ENCODE data around the gene TP53BP1. TPM values are rescaled to one million over a fixed set of nuclear protein-coding genes. Genes with fewer than 3 reads are reported as not detected.

The TP53BP1 gene
- total RNA-seq, 4 donors from 2014 or later: 46.4 to 98.0 (median 72.7) TPM

- H3K27ac ChIP-seq: no peak overlapping the region
- H3K36me3 ChIP-seq: peaks cover 32 to 47% of the 10 kb centered on the region in 2 donors
- TF ChIP-seq CTCF (IDR thresholded peaks at IDR 0.05) (no peak), POLR2A (IDR thresholded peaks at IDR 0.05) (no peak)
- intact Hi-C loops (cut with DNase I): no loop called here
- no peak for DNase-seq
- WGBS, 2 donors: 95 to 97% methylated on average over 4 of the region's 4 CpGs
- H3K9me3 ChIP-seq: no peaks in the 10 kb centered on the region
- no peaks in the 10 kb centered on the region for H3K27me3 ChIP-seq
- H3K4me3 ChIP-seq (replicated peaks in 1 of 3): no peak overlapping the region
- no peaks in the 10 kb centered on the region for H3K4me1 ChIP-seq
Measured at GRCh38 chr15:43382310-43382709, 110.6 kb downstream of the TP53BP1 start.

GRCh38 chr15:43378601-43379000 lies 114.4 kb downstream of the TP53BP1 start:
- Histone ChIP-seq H3K27me3 (no peaks in the 10 kb centered on the region), H3K4me1 (no peaks in the 10 kb centered on the region), H3K9me3 (no peaks in the 10 kb centered on the region), H3K36me3 (peaks cover 8 to 24% of the 10 kb centered on the region in 2 donors), H3K4me3 (replicated peaks in 1 of 3) (no peak overlapping the region), H3K27ac (no peak overlapping the region)
- no peak for DNase-seq
- intact Hi-C loops (cut with DNase I): no loop called here
- TF ChIP-seq POLR2A (IDR thresholded peaks at IDR 0.05) (no peak), CTCF (IDR thresholded peaks at IDR 0.05) (no peak)

GRCh38 chr15:43376017-43376705 lies 116.8 kb downstream of the TP53BP1 start:
- Histone ChIP-seq H3K27ac (no peak overlapping the region), H3K36me3 (peaks cover 0 to 2% of the 10 kb centered on the region in 2 donors), H3K27me3 (no peaks in the 10 kb centered on the region), H3K4me3 (replicated peaks in 1 of 3) (no peak overlapping the region), H3K9me3 (no peaks in the 10 kb centered on the region), H3K4me1 (peaks cover 4 to 10% of the 10 kb centered on the region in 2 donors)
- 59 to 60% methylated on average over 13 of the region's 13 CpGs for WGBS, 2 donors
- peak; percentile 12 to 21 for DNase-seq
- intact Hi-C loops (cut with DNase I): no loop called here
- peak; percentile 31 to 75 (median 50) for TF ChIP-seq CTCF (IDR thresholded peaks at IDR 0.05)
- TF ChIP-seq POLR2A (IDR thresholded peaks at IDR 0.05): no peak

GRCh38 chr15:43370975-43371974 lies 121.7 kb downstream of the TP53BP1 start, which contains the start of the genes TUBGCP4 and ZSCAN29:
Gene TUBGCP4 (plus strand): TSS chr15:43371101. CDS start chr15:43371355, 254 bp downstream.
Gene ZSCAN29 (minus strand): TSS chr15:43371043. CDS start chr15:43369913, 1,130 bp downstream.
- Histone ChIP-seq H3K36me3 (peaks cover under 1 to 2% of the 10 kb centered on the region in 2 donors), H3K27me3 (no peaks in the 10 kb centered on the region), H3K27ac (peak within 1 kb of the TSS in 2 of 3 donors; percentile 47 to 59), H3K4me3 (replicated peaks in 1 of 3) (peak within 1 kb of the TSS; percentile 64 to 85 (median 77)), H3K4me1 (peaks cover 16 to 24% of the 10 kb centered on the region in 2 donors), H3K9me3 (no peaks in the 10 kb centered on the region)
- TF ChIP-seq CTCF (IDR thresholded peaks at IDR 0.05) (peak in 4 of 6 experiments; percentile 25 to 38 (median 30)), POLR2A (IDR thresholded peaks at IDR 0.05) (peak in 1 of 2 donors; percentile 47)
- 3 to 6% methylated on average over 21 to 35 of the region's 66 CpGs for WGBS, 2 donors
- DNase-seq: peak; percentile 77 to 84
- intact Hi-C loops (cut with DNase I): no loop called here
